GM12873 (cell line): Measurements from ENCODE around the gene EPAS1.

Source experiments
- TF ChIP-seq, protein P1 (sequence below): IDR thresholded peaks from 2 replicates; pipeline ENCODE4 v1.5.1; 2012; ENCODE audit warnings: low read depth, mild to moderate bottlenecking, moderate library complexity, low read length, control low read depth; ENCODE audit not compliant: insufficient read depth; ENCODE audit errors: missing control alignments

Gene EPAS1

DNA sequence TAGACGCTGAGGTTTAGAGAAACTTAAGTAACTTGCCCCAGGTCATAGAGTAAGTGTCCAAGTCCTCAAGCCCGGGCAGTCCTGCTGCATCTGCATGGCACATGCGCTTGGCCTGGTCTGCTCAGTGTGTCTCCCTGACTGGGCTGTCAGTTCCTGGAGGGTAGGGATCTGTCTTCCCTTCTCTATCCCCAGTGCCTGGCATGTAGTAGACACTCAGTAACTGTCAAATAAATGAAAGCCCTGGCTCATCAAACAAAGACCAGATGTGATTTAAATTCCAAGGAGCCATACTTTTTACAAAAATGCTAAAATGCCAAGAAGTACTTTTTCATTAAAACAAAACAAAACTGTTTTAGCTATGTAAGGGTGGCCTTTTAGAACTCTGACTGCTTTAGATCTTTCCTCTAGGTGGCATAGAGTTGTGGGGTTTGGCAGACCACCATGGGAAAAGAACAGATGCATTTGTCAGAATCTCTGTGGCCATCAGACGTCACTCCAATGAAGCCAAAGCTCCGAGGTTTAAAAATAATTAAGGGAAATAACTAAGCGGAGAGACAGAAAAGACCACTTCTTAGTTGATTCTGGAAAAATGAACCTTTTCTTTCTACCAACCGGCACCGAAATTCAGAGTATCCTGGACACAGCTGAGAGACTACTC lies 34.0 kb downstream of the EPAS1 start:
- TF ChIP-seq, protein P1, sequence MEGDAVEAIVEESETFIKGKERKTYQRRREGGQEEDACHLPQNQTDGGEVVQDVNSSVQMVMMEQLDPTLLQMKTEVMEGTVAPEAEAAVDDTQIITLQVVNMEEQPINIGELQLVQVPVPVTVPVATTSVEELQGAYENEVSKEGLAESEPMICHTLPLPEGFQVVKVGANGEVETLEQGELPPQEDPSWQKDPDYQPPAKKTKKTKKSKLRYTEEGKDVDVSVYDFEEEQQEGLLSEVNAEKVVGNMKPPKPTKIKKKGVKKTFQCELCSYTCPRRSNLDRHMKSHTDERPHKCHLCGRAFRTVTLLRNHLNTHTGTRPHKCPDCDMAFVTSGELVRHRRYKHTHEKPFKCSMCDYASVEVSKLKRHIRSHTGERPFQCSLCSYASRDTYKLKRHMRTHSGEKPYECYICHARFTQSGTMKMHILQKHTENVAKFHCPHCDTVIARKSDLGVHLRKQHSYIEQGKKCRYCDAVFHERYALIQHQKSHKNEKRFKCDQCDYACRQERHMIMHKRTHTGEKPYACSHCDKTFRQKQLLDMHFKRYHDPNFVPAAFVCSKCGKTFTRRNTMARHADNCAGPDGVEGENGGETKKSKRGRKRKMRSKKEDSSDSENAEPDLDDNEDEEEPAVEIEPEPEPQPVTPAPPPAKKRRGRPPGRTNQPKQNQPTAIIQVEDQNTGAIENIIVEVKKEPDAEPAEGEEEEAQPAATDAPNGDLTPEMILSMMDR = no peak

DNA sequence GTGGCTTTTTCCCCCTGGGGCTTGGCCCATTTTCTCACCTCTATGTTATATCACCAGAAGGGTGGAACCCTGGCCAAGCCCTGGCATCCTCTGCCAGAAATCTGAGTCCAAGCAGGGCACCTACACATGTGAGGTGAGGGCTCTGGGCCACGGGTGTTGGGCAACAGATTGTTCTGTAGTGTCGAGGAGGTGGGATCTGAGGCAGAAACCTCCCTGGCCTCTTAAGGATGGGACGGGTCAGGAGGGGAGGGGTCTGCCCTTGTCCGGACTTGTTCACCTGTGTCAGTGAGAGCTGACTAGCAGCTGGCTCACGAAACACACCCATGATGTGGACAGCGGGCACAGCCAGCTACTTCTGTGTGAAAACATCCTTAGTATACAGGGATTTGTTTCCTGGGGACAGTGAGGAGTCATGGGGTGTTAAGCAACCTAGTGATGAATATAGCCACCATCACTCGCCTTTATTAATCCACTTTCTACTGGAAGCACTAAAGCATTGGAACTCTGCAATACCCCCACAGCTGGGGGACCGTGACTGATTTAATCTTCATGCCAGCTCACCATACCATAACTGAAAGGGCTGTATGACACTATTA lies 35.6 kb downstream of the EPAS1 start:
- TF ChIP-seq, protein P1 = no peak

DNA sequence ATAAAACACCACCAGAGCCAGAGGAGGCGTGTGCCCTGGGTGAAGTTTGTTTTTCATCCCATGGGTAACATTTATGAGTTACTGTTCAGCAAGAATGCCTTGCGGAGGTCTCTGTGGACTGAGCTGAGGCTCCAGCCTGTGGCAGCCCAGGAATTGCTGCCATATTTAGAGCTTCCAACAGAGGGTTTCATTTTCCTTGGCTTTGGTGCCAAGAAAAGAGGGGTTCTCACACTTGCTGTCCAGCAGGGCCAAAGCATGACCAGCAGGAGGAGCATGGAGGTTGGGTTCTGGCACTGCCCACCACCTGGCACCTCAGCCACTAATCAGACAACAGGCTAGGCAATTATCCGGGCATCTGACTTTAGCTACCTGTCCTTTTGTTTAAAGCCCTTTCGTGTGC lies 36.7 kb downstream of the EPAS1 start:
- TF ChIP-seq, protein P1 = peak; percentile 16

DNA sequence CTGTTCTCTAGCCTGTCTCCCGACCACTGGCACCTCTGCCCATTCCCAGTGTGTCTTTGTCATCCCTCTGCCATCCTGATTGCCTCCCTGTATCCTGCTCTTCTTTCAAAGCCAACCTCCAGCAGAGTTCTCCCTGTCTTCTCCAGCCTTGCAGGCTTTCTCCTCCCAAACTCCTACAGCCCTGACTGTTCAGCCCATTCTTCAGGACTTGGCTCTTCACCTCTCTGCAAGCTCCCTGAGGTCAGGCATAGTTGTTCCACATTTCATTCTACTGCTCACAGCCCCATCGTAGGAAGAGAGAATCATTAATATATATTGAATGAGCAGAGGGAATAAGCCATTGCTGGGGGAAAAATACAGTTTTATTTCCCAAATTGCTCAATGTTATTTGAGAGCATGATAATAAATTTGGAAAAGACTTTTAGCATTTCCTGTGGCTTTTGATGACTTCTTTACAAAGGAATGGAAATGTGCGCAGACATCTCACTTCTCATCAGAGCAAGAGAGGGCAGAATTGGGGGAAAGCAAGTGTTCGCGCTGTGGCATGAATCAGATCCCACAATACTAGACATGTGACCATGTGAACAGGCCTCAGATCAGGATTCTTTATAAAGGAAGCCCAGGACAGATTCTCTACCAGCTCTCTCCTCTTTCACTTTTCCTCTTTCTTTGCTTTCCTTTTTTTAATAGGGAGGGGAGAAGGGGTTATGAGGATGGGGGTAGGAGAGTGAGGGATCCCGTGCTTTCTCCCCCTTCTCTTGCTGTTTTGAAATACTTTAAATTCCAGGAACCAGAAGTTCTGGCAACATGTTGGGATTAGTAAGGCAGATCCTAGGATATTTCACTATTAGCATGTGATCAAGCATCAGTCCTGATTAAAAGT lies 37.4 kb downstream of the EPAS1 start:
- TF ChIP-seq, protein P1 = no peak

DNA sequence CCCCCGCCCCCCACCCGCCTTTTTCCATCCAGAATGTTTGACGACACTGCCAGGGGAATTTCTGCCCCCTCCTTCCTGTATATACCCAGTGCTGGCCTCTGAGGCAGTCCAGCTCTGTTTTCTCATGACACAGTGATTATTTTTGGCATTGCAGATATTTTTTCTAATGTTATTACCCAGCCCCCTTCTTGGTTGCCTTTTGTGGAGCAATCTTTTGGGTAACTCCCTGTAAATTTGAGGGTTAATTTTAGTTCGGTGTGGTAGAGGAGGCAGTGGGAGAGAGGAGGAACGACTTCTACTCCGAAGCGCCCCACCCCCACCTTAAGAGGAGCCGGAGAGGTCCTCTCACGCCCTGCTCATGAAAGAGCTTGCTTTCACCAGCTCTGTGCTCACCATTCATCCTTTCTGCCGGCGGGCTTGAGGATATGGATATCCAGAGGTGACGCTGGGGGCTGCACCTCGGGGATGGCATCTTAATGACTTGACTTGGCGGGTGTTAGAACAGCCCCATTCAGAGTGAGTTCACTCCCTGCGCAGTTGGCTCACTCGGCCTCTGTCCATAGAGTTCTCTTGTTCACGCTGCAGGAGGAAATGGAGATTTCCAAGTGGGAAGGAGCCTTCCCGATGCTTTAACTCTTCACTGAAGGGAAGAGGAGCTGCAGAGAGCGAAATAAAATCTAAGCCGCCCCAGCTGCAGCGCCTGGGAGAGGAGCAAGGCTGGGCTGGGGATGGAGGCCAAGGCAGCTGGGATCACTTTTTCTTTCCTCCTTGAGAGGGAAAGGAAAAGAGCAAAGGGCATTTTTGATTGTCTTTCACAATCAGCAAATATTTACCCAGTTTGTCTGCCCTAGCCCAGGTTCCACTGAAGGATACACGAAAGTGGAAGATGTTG lies 38.4 kb downstream of the EPAS1 start:
- TF ChIP-seq, protein P1 = no peak

DNA sequence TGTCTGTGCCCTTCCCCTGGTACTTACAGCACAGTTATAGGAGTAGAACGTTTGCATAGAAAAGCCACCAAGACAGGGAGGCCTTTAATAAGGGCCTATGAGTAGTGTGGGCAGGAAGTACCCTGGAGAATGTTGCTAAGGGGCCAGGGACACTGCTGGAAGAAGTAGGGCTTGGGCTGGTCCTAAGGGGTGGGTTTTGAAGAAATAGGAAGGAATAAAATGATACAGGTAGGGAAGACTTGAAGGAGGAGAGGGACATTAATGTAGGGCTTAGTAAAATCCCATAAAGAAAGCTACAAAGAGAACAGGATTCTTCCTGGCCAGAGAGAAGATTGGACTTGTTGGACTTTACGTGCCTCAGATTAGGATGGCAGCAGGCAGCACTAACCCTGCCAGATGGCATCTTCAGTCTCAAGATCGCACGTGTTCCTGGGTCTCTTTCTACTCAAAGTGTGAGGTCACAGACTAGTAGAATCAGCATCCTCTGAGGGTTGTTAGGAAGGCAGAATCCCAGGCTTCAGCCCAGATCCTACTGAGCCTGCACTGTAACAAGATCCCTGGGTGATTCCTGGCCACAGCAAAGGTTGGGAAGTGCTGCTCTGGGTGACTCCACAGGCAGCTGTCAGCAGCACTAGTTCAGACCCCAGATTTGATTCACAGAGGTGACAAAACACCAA lies 39.2 kb downstream of the EPAS1 start:
- TF ChIP-seq, protein P1 = no peak
